Uterus (tissue), 4 donors: Measurements from ENCODE around the gene ADGRF4. TPM values are rescaled to one million over a fixed set of nuclear protein-coding genes. Genes with fewer than 3 reads are reported as not detected.

ENCODE experiments used
- DNase-seq, 2 donors: peaks; one replicate each; pipeline ENCODE4 v3.0.0-alpha.2; 2019 to 2020
- H3K27ac ChIP-seq, 2 donors: fragments of 200-600 bp; sonication (generic); 1 replicate in 1 of 2; 2 replicates in 1 of 2; pipeline ENCODE4 v1.5.1; 2016 to 2018
- H3K27me3 ChIP-seq, 2 donors: fragments of 200-600 bp; sonication (generic); one replicate each; pipeline ENCODE4 v1.5.1; 2018 to 2019; ENCODE audit warnings: control low read depth in 1 of 2
- H3K36me3 ChIP-seq, 2 donors: fragments of 200-600 bp; sonication (generic); one replicate each; pipeline ENCODE4 v1.5.1; 2019; ENCODE audit warnings: control low read depth in 1 of 2
- H3K4me1 ChIP-seq, 2 donors: fragments of 200-600 bp; sonication (generic); one replicate each; pipeline ENCODE4 v1.5.1; 2018 to 2019; ENCODE audit warnings: control low read depth in 1 of 2
- H3K4me3 ChIP-seq, 2 donors: fragments of 200-600 bp; sonication (generic); 1 replicate in 1 of 2; 2 replicates in 1 of 2; pipeline ENCODE4 v1.5.1; 2018 to 2019; ENCODE audit warnings: mild to moderate bottlenecking in 1 of 2
- H3K9me3 ChIP-seq, 2 donors: fragments of 200-600 bp; sonication (generic); one replicate each; pipeline ENCODE4 v1.5.1; 2019; ENCODE audit warnings: control low read depth in 1 of 2
- CTCF ChIP-seq, 4 experiments: fragments of 200-600 bp in 2 of 4; fragments of 450-650 bp in 2 of 4; sonication (generic) in 2 of 4; IDR thresholded peaks; one replicate each; pipeline ENCODE4 v1.5.1; 2016 to 2019; ENCODE audit warnings: antibody characterized with exemption in 4 of 4, mild to moderate bottlenecking in 2 of 4, moderate library complexity in 1 of 4
- POLR2A ChIP-seq, 2 donors: fragments of 450-650 bp; IDR thresholded peaks; one replicate each; pipeline ENCODE4 v1.6.1; 2016; ENCODE audit warnings: antibody characterized with exemption in 2 of 2, mild to moderate bottlenecking in 1 of 2, moderate library complexity in 1 of 2
- intact Hi-C: fragments of 100-400 bp; cut with DNase I; formaldehyde crosslinking; loops from one replicate; pipeline ENCODE4 v1.15.1; 2023; ENCODE audit warnings: low total_unique reads
- total RNA-seq, 4 donors: library from RNA; depleted of rRNA in 3 of 4; stranded (reverse); fragments of >200 nt in 3 of 4; gene quantifications; one replicate each; pipeline versions ENCODE4 v1.1.0 to v1.2.4, GENCODE V29; 2014 to 2023
- donor health status: DM: yes; HTN: yes; CAD: no.

Gene ADGRF4
- total RNA-seq, 4 donors from 2014 or later: 0.24 TPM; not detected in 3

GRCh38 chr6:47752801-47753200 lies 54.4 kb downstream of the ADGRF4 start:
- no peak overlapping the region for H3K27ac ChIP-seq
- intact Hi-C loops: no loop called here
- no peak overlapping the region for H3K4me3 ChIP-seq

GRCh38 chr6:47759364-47759763 lies 61.0 kb downstream of the ADGRF4 start:
- Histone ChIP-seq H3K27ac (no peak overlapping the region), H3K36me3 (no peaks in the 10 kb centered on the region), H3K4me3 (no peak overlapping the region), H3K9me3 (no peaks in the 10 kb centered on the region), H3K4me1 (no peaks in the 10 kb centered on the region), H3K27me3 (no peaks in the 10 kb centered on the region)
- DNase-seq: no peak
- intact Hi-C loops: no loop called here
- TF ChIP-seq CTCF (IDR thresholded peaks at IDR 0.05): no peak
- no peak for TF ChIP-seq POLR2A (IDR thresholded peaks at IDR 0.05)

More at GRCh38 chr6:47752801-47753200, 54.4 kb downstream of the ADGRF4 start:
- Histone ChIP-seq H3K27me3 (no peaks in the 10 kb centered on the region), H3K9me3 (no peaks in the 10 kb centered on the region), H3K36me3 (no peaks in the 10 kb centered on the region), H3K4me1 (no peaks in the 10 kb centered on the region)
- DNase-seq: no peak
- TF ChIP-seq CTCF (IDR thresholded peaks at IDR 0.05) (no peak), POLR2A (IDR thresholded peaks at IDR 0.05) (no peak)

GRCh38 chr6:47762502-47762901 lies 64.1 kb downstream of the ADGRF4 start:
- no peak for DNase-seq
- intact Hi-C loops: no loop called here
- H3K27me3 ChIP-seq: no peaks in the 10 kb centered on the region

GRCh38 chr6:47766445-47766844 lies 68.1 kb downstream of the ADGRF4 start:
- H3K4me3 ChIP-seq: no peak overlapping the region
- no peaks in the 10 kb centered on the region for H3K36me3 ChIP-seq
- no peak overlapping the region for H3K27ac ChIP-seq
- H3K27me3 ChIP-seq: no peaks in the 10 kb centered on the region
- H3K4me1 ChIP-seq: no peaks in the 10 kb centered on the region
- TF ChIP-seq CTCF (IDR thresholded peaks at IDR 0.05) (no peak), POLR2A (IDR thresholded peaks at IDR 0.05) (no peak)
- no peaks in the 10 kb centered on the region for H3K9me3 ChIP-seq
- intact Hi-C loops: no loop called here
- DNase-seq: no peak

More at GRCh38 chr6:47762502-47762901, 64.1 kb downstream of the ADGRF4 start:
- Histone ChIP-seq H3K27ac (no peak overlapping the region), H3K9me3 (no peaks in the 10 kb centered on the region), H3K4me3 (no peak overlapping the region), H3K4me1 (no peaks in the 10 kb centered on the region), H3K36me3 (no peaks in the 10 kb centered on the region)
- TF ChIP-seq POLR2A (IDR thresholded peaks at IDR 0.05): no peak
- no peak for TF ChIP-seq CTCF (IDR thresholded peaks at IDR 0.05)

- Histone ChIP-seq H3K27me3 (no peaks in the 10 kb centered on the region), H3K36me3 (no peaks in the 10 kb centered on the region), H3K27ac (no peak overlapping the region), H3K4me1 (no peaks in the 10 kb centered on the region), H3K4me3 (no peak overlapping the region), H3K9me3 (no peaks in the 10 kb centered on the region)
- no peak for TF ChIP-seq CTCF (IDR thresholded peaks at IDR 0.05)
- TF ChIP-seq POLR2A (IDR thresholded peaks at IDR 0.05): no peak
- DNase-seq: no peak
- intact Hi-C loops: no loop called here
Observed at GRCh38 chr6:47767102-47767501, 68.7 kb downstream of the ADGRF4 start.
